Measurements from ENCODE around the gene ZNF786. TPM values are rescaled to one million over a fixed set of nuclear protein-coding genes. Genes with fewer than 3 reads are reported as not detected.

Gene ZNF786
- total RNA-seq, 1 experiment from 2014 or later: 8.5 TPM

GRCh38 chr7:149048805-149049204 lies 41.7 kb downstream of the ZNF786 start:
- no peak overlapping the region for H3K4me3 ChIP-seq (replicated peaks in 1 of 2; ENCODE audit: low read depth in 1 of 2, low read length in 2 of 2)
- intact Hi-C loops (cut with micrococcal nuclease): no loop called here
- H3K9ac ChIP-seq (ENCODE audit: low read length): no peak overlapping the region
- RAD21 ChIA-PET (ENCODE audit: low non-redundant PET in 1 of 2, low total read pairs in 2 of 2, uncharacterized antibody in 2 of 2, unreplicated experiment in 2 of 2): interaction anchor here in 1 of 2 experiments (0.6 kb wide), 1 partner anchor 62 kb away, joined by 3 read pairs; no protein-coding TSS in a partner anchor
- peaks cover 0 to 5% of the 10 kb centered on the region in 2 experiments; a peak in 1 of 4 replicates for H3K4me1 ChIP-seq (ENCODE audit: control insufficient read depth in 1 of 2, insufficient read depth in 2 of 2, low read length in 2 of 2)
- DNase-seq (ENCODE audit: low read depth, low spot score) (no peak), ATAC-seq (no peak)
- TF ChIP-seq SRF (IDR thresholded peaks at IDR 0.05; ENCODE audit: low read depth) (no peak), ZFX (IDR thresholded peaks at IDR 0.05) (no peak)
- CTCF ChIA-PET: interaction anchor here (1.3 to 1.5 kb wide), 2 partner anchors 17 to 23 kb away, joined by 4 read pairs; no protein-coding TSS in a partner anchor
- no peaks in the 10 kb centered on the region for H3K27me3 ChIP-seq (ENCODE audit: insufficient read depth, low read length)
- no peaks in the 10 kb centered on the region for H4K20me1 ChIP-seq (ENCODE audit: insufficient read depth)
- no peak overlapping the region for H2AFZ ChIP-seq (ENCODE audit: low read depth, low read length, poor library complexity, severe bottlenecking)
- H3K27ac ChIP-seq (ENCODE audit: low read depth, low read length): no peak overlapping the region
- H3K36me3 ChIP-seq (ENCODE audit: control insufficient read depth in 1 of 2, insufficient read depth in 2 of 2, low read length in 2 of 2): no peaks in the 10 kb centered on the region
- no peaks in the 10 kb centered on the region for H3K79me2 ChIP-seq (ENCODE audit: insufficient read depth, low read length)
- H3K9me2 ChIP-seq (ENCODE audit: insufficient read depth): no peaks in the 10 kb centered on the region
- POLR2A ChIA-PET: no interaction called here
- H3K9me3 ChIP-seq (ENCODE audit: control insufficient read depth in 1 of 2, insufficient read depth in 1 of 2, low read depth in 1 of 2, low read length in 2 of 2): no peaks in the 10 kb centered on the region
- H3K4me2 ChIP-seq (ENCODE audit: low read length): no peak overlapping the region
- BruUV-seq (replicated peaks): no TSS peak

DNA sequence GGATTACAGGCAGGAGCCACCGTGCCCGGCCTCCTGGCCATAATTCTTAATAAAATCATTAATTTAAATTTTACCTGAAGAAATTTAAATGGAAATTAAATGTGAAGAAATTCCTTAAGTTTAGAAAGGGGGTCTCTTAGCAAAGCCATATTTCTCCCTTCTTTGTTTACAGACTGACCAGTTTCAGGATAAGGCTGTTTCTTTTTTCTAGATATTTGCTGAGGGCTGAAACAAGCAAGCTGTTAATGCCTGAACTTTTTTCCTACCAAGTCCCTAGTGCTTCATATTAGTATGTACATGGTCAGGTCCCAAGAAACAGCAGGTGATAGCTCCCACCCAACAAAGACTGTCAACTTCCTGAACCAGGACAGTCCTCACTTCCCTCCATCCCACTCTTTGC lies 44.1 kb downstream of the ZNF786 start:
- Histone ChIP-seq H3K27me3 (ENCODE audit: insufficient read depth, low read length) (no peaks in the 10 kb centered on the region), H3K36me3 (ENCODE audit: control insufficient read depth in 1 of 2, insufficient read depth in 2 of 2, low read length in 2 of 2) (no peaks in the 10 kb centered on the region), H2AFZ (ENCODE audit: low read depth, low read length, poor library complexity, severe bottlenecking) (no peak overlapping the region), H3K4me2 (ENCODE audit: low read length) (no peak overlapping the region), H3K4me3 (replicated peaks in 1 of 2; ENCODE audit: low read depth in 1 of 2, low read length in 2 of 2) (no peak overlapping the region), H3K9ac (ENCODE audit: low read length) (no peak overlapping the region), H4K20me1 (ENCODE audit: insufficient read depth) (no peaks in the 10 kb centered on the region), H3K9me2 (ENCODE audit: insufficient read depth) (no peaks in the 10 kb centered on the region), H3K27ac (ENCODE audit: low read depth, low read length) (no peak overlapping the region), H3K9me3 (ENCODE audit: control insufficient read depth in 1 of 2, insufficient read depth in 1 of 2, low read depth in 1 of 2, low read length in 2 of 2) (no peaks in the 10 kb centered on the region), H3K4me1 (ENCODE audit: control insufficient read depth in 1 of 2, insufficient read depth in 2 of 2, low read length in 2 of 2) (peaks cover 0 to 5% of the 10 kb centered on the region in 2 experiments; a peak in 1 of 4 replicates), H3K79me2 (ENCODE audit: insufficient read depth, low read length) (no peaks in the 10 kb centered on the region)
- intact Hi-C loops (cut with micrococcal nuclease): no loop called here
- no peak for ATAC-seq
- DNase-seq (ENCODE audit: low read depth, low spot score): no peak
- no peak for TF ChIP-seq JUND (IDR thresholded peaks at IDR 0.05)
- CTCF ChIA-PET: no interaction called here
- no TSS peak for BruUV-seq (replicated peaks)
- POLR2A ChIA-PET: interaction anchor here (1.4 kb wide), 1 partner anchor 17 kb away, joined by 3 read pairs; no protein-coding TSS in a partner anchor
- RAD21 ChIA-PET (ENCODE audit: low non-redundant PET in 1 of 2, low total read pairs in 2 of 2, uncharacterized antibody in 2 of 2, unreplicated experiment in 2 of 2): no interaction called here

DNA sequence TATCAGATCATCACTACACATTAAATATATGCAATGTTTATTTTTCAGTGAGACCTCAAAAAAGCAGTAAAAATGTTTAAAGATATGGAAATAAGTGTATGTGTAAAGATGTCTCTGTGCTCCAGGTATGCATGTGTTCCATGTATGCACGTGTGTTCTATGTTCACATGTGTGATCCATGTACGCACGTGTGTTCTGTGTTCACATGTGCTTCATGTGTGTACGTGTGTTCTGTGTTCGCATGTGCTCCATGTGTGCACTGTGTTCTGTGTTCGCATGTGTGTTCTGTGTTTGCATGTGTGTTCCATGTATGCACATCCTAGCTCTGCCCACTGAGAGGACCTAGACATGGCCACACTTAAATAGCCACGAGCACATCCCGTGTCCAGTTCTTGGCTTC lies 46.6 kb downstream of the ZNF786 start:
- H3K9ac ChIP-seq (ENCODE audit: low read length): no peak overlapping the region
- no peaks in the 10 kb centered on the region for H3K27me3 ChIP-seq (ENCODE audit: insufficient read depth, low read length)
- DNase-seq (ENCODE audit: low read depth, low spot score) (no peak), ATAC-seq (no peak)
- ChIA-PET RAD21 (ENCODE audit: low non-redundant PET in 1 of 2, low total read pairs in 2 of 2, uncharacterized antibody in 2 of 2, unreplicated experiment in 2 of 2) (no interaction called here), CTCF (no interaction called here), POLR2A (interaction anchor here (1.4 kb wide), 1 partner anchor 15 kb away, joined by 3 read pairs; no protein-coding TSS in a partner anchor)
- BruUV-seq (replicated peaks): no TSS peak
- H3K4me3 ChIP-seq (replicated peaks in 1 of 2; ENCODE audit: low read depth in 1 of 2, low read length in 2 of 2): no peak overlapping the region
- H3K4me1 ChIP-seq (ENCODE audit: control insufficient read depth in 1 of 2, insufficient read depth in 2 of 2, low read length in 2 of 2): peaks cover 0 to 5% of the 10 kb centered on the region in 2 experiments; a peak in 1 of 4 replicates
- no peaks in the 10 kb centered on the region for H3K79me2 ChIP-seq (ENCODE audit: insufficient read depth, low read length)
- H4K20me1 ChIP-seq (ENCODE audit: insufficient read depth): no peaks in the 10 kb centered on the region
- no peak overlapping the region for H2AFZ ChIP-seq (ENCODE audit: low read depth, low read length, poor library complexity, severe bottlenecking)
- no peaks in the 10 kb centered on the region for H3K9me3 ChIP-seq (ENCODE audit: control insufficient read depth in 1 of 2, insufficient read depth in 1 of 2, low read depth in 1 of 2, low read length in 2 of 2)
- intact Hi-C loops (cut with micrococcal nuclease): no loop called here
- no peaks in the 10 kb centered on the region for H3K9me2 ChIP-seq (ENCODE audit: insufficient read depth)
- H3K27ac ChIP-seq (ENCODE audit: low read depth, low read length): no peak overlapping the region
- no peak overlapping the region for H3K4me2 ChIP-seq (ENCODE audit: low read length)
- no peaks in the 10 kb centered on the region for H3K36me3 ChIP-seq (ENCODE audit: control insufficient read depth in 1 of 2, insufficient read depth in 2 of 2, low read length in 2 of 2)
- no peak for TF ChIP-seq RAD21 (IDR thresholded peaks at IDR 0.05; ENCODE audit: low read depth)
- no peak for TF ChIP-seq POLR2A (IDR thresholded peaks at IDR 0.05; ENCODE audit: borderline replicate concordance, extremely low read depth, insufficient read depth, insufficient read length)
- TF ChIP-seq, protein P1, sequence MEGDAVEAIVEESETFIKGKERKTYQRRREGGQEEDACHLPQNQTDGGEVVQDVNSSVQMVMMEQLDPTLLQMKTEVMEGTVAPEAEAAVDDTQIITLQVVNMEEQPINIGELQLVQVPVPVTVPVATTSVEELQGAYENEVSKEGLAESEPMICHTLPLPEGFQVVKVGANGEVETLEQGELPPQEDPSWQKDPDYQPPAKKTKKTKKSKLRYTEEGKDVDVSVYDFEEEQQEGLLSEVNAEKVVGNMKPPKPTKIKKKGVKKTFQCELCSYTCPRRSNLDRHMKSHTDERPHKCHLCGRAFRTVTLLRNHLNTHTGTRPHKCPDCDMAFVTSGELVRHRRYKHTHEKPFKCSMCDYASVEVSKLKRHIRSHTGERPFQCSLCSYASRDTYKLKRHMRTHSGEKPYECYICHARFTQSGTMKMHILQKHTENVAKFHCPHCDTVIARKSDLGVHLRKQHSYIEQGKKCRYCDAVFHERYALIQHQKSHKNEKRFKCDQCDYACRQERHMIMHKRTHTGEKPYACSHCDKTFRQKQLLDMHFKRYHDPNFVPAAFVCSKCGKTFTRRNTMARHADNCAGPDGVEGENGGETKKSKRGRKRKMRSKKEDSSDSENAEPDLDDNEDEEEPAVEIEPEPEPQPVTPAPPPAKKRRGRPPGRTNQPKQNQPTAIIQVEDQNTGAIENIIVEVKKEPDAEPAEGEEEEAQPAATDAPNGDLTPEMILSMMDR (IDR thresholded peaks at IDR 0.05 in 2 of 3, conservative IDR thresholded peaks at IDR 0.05 in 1 of 3; ENCODE audit: borderline replicate concordance in 1 of 3, insufficient read depth in 1 of 3, low read depth in 2 of 3, low read length in 2 of 3): no peak
- TF ChIP-seq ZBTB33 (IDR thresholded peaks at IDR 0.05; ENCODE audit: extremely low read depth, insufficient replicate concordance, low read length): no peak
- TF ChIP-seq ZFX (IDR thresholded peaks at IDR 0.05): no peak
- TF ChIP-seq SP1 (IDR thresholded peaks at IDR 0.05; ENCODE audit: low read depth): no peak
- no peak for TF ChIP-seq POLR2AphosphoS5 (IDR thresholded peaks at IDR 0.05; ENCODE audit: low read depth, low read length)
- TF ChIP-seq JUND (IDR thresholded peaks at IDR 0.05): no peak
- no peak for TF ChIP-seq CBX3 (IDR thresholded peaks at IDR 0.05; ENCODE audit: low read depth)

All from HCT116 (cell line).